GM21390 (cell line): ENCODE results near the gene FGFR2.

Experiments
- ATAC-seq: cut with Tn5 transposase; IDR thresholded peaks from one replicate; pipeline ENCODE4 v1.9.1; 2021; ENCODE audit not compliant: unreplicated experiment

The FGFR2 gene

GRCh38 chr10:121598263-121599249, at the start of gene FGFR2:
TSS of gene FGFR2 (minus strand) at chr10:121598444. CDS start at chr10:121593817, 4,627 bp downstream.
- peak; percentile 94 for ATAC-seq

- no peak for ATAC-seq
These were observed 49.2 kb upstream of the FGFR2 start for GRCh38 chr10:121647401-121647800.

GRCh38 chr10:121645696-121646095, 47.5 kb upstream of the FGFR2 start:
- ATAC-seq: no peak

- no peak for ATAC-seq
These were observed 46.3 kb upstream of the FGFR2 start for GRCh38 chr10:121644501-121644900.

GRCh38 chr10:121640266-121640665, 42.0 kb upstream of the FGFR2 start:
- no peak for ATAC-seq

- no peak for ATAC-seq
These were observed 41.2 kb upstream of the FGFR2 start for GRCh38 chr10:121639416-121639815.

- ATAC-seq: no peak
These were observed 39.2 kb upstream of the FGFR2 start for GRCh38 chr10:121637437-121637836.

- no peak for ATAC-seq
These were observed 34.8 kb upstream of the FGFR2 start for GRCh38 chr10:121633056-121633455.

- no peak for ATAC-seq
These were observed 33.3 kb upstream of the FGFR2 start for GRCh38 chr10:121631365-121632029.

GRCh38 chr10:121628859-121629258, 30.6 kb upstream of the FGFR2 start:
- ATAC-seq: no peak

GRCh38 chr10:121627876-121628581, 29.8 kb upstream of the FGFR2 start:
- ATAC-seq: no peak

GRCh38 chr10:121624836-121625486, 26.7 kb upstream of the FGFR2 start:
- no peak for ATAC-seq

- no peak for ATAC-seq
These were observed 20.7 kb upstream of the FGFR2 start for GRCh38 chr10:121618906-121619305.

- ATAC-seq: no peak
These were observed 18.9 kb upstream of the FGFR2 start for GRCh38 chr10:121617176-121617575.

- no peak for ATAC-seq
These were observed 18.0 kb upstream of the FGFR2 start for GRCh38 chr10:121616291-121616690.

GRCh38 chr10:121615836-121616235, 17.6 kb upstream of the FGFR2 start:
- ATAC-seq: no peak

GRCh38 chr10:121615435-121615793, 17.2 kb upstream of the FGFR2 start:
- ATAC-seq: no peak

GRCh38 chr10:121614613-121615434, 16.6 kb upstream of the FGFR2 start:
- ATAC-seq: no peak

- no peak for ATAC-seq
These were observed 15.2 kb upstream of the FGFR2 start for GRCh38 chr10:121613456-121613855.
